ENCODE measurements around the gene ASIC1.

Gene ASIC1

GRCh38 chr12:50110762-50111351 lies 53.5 kb downstream of the ASIC1 start:
- DNase-seq: no peak

DNA sequence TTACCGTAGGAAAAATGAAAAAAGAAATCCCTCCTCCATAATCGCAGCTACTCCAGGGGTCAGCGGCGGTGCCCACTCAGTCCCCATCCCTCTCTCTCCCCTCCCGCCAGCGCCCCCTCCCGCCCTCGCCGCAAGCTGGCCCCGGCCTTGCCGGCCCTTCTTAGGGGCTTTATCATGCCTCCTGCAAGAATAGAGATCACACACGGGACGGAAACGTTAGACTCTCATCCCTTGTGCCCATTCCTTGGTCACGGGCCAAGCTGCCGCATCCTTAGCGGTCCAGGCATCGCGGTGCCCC lies 53.9 kb downstream of the ASIC1 start:
- no peak for DNase-seq

DNA sequence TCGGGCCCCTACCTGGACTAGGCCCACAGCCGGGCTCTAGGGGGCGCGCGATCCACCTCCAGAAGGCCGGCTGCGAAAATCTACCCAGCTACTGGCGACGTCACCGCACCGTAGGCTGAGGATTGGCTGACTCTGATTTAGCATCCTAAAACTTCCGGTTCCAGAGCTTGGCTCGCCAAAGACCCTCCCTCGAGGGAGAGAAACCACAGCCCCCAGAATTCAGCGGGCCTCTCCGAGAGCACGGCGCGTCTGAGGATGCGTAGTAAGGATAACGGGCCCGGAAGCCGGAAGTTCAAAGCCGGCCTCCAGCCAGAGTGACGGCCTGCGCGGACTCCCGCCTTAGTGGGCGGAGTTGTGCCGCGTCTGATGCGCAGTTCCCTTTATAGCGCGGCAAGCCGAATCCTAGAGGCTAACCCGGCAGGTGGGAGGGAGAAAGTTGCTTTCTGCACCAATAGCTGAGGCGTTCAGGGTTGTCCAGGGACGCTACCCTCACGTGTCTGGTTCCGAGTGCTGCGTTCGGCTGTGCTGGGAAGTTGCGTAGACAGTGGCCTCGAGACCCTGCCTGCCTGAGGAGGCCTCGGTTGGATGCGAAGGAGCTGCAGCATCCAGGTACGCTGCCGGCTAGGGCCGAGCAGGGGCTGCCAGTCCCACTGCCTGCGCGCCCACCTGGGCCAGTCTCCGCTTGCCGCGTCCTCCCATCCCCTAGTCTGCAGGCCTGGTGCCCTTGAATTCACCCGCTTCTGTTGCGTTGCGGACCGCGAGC lies 54.5 kb downstream of the ASIC1 start, which contains the start of gene COX14:
TSS of gene COX14 (plus strand) at position 544 of the 763 bp plus-strand sequence. CDS start 7,808 bp downstream, outside the sequence.
- DNase-seq: peak; percentile 98

DNA sequence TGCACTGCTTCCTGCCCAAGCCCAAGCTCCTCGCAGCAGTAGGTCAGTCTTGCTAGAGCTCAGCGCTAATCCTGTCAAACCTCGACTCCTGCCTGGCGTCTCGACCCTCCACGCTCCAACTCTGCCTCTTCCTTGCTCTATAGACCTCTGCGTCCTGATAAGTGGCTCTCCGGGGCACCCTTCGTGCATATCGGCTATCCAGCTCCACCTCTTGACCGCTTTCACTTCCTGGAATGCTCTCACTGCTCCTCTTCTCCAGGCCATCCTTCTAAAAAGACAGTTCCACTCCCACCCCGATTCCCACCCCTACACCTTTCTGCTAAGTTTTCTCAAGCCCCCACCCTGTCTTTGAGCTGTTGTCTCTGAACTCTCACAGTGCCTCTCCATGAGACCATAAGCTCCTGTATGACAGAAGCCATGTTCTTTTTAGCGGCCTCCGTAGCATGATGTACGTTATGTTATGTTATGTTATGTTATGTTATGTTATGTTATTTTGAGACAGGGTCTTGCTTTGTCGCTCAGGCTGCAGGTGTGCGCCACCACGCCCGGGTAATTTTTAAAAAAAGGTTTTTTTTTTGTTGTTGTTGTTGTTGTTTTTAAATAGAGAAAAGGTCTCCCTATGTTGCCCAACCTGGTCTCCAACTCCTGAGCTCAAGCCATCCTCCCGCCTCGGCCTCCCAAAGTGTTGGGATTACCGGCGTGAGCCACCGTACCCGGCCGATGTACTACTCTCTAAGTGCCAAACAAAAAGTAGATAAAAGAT lies 55.2 kb downstream of the ASIC1 start:
- no peak for DNase-seq

DNA sequence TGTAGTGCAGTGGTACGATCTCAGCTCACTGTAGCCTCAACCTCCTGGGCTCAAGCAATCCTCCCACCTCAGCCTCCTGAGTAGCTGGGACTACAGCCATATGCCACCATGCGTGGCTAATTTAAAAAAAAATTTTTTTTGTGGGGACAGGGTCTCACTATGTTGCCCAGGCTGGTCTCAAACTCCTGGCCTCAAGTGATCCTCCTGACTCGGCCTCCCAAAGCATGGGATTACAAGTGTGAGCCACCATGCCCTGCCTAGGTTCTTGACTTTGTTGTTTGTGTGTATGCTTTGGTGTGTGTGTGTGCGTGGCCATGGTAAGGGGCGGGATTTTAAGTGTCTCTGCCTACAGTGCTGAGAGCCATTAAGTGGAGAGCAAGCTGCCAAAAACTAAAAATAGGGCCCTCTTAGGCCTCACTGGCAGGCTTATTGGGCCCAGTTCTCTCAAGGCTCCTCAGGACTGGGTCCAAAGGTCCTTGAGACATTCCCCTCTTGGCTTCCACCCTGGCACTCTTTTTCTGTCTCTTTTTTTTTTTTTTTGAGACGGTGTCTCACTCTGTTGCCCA lies 59.7 kb downstream of the ASIC1 start:
- DNase-seq: no peak

DNA sequence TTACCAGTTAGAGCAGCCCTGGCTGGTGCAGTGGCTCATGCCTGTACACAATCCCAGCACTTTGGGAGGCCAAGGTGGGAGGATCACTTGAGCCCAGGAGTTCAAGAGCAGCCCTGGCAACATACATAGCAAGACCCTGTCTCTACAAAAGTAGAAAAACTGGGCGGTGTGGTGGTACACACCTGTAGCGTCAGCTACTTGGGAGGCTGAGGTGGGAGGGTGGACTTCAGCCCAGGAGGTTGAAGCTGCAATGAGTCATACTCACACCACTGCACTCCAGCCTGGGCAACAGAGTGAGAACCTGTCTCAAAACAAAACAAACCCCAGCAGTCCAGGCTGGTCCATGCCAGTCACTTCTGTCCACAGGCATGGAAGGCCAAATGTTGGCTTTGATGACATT lies 62.0 kb downstream of the ASIC1 start:
- no peak for DNase-seq

GRCh38 chr12:50120521-50120920 lies 63.1 kb downstream of the ASIC1 start:
- DNase-seq: no peak

- no peak for DNase-seq
Observed at GRCh38 chr12:50120953-50121352, 63.6 kb downstream of the ASIC1 start.

- DNase-seq: no peak
Observed at GRCh38 chr12:50121641-50122040, 64.2 kb downstream of the ASIC1 start.

GRCh38 chr12:50123203-50123602 lies 65.8 kb downstream of the ASIC1 start:
- DNase-seq: no peak

DNA sequence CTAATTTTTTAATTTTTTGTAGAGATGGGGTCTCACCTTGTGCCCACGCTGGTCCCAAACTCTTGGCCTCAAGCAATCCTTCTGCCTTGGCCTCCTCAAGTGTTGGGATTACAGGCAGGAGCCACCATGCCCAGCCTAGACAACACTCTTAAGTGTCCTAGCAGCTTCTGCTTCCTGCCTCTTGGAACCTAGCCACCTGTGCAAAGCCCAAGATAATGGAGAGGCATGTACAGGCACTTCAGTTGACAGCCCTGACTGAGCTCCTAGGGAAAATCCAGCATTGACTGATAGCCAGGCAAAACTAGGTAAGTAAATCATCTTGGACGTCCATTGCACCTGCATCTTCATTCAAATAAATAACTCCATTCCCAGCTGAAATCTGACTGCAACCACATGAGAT lies 70.2 kb downstream of the ASIC1 start:
- DNase-seq: peak; percentile 82

DNA sequence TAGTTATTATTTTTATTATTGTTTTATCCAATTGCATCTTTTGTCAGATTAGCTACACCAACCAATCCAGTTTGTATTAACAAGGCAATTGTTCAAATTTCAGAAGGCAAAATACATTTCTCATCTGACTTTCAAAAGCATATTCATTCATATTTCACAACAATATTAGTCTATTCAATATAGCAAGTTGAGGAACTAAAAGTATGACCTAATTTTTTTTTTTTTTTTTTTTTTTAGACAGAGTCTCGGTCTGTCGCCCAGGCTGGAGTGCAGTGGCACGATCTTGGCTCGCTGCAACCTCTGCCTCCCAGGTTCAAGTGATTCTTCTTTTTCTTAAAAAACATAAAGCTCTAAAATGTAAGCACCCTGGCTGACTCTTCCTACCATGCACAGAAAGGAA lies 71.9 kb downstream of the ASIC1 start:
- DNase-seq: no peak

DNA sequence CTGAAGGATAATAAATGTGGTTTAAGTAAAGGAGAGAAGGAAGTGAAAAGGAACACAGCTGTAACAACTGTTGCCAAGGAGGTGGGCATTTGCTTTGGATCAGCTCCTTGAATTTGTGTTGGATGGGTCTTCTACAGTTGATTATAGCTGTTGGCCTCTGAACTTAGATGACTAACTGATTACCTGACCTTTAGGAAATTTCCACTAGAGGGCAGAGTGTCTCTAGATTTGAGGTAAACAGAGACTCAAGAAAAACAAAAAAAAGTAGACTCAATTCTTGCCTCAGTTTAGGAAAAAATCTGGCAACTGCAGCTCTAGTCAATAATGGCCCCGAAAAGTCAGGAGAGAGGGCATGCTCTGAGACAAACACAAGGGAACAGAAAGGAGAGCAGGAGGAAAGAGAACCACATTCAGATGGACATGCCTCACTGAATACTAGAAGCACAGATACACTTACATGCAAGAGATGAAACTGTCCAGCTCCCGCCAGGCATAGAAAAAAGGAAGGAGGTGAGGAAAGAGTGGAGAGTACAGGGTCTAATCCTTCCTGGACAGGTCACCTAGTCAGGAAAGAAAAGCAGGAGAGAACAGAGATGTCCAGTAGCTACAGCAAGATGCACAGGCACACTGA lies 75.2 kb downstream of the ASIC1 start:
- DNase-seq: no peak
